ENCODE data around the gene DPP3.

- TF ChIP-seq CTCF (IDR thresholded peaks at IDR 0.05) (no peak), POLR2A (IDR thresholded peaks at IDR 0.05) (no peak)
Observed at GRCh38 chr11:66550887-66551286, 70.7 kb downstream of the DPP3 start.
